Neutrophil (primary cell): ENCODE results near the gene NFATC3.
"Not testable (repeated sequence)": the region's sequence is repeated elsewhere in the genome, so short reads cannot be mapped to it uniquely, and the experiment has no call there.

Experiments
- H3K27ac ChIP-seq: fragments of 200-600 bp; sonication (generic); 2 replicates; pipeline ENCODE4 v1.5.1; 2016; ENCODE audit warnings: mild to moderate bottlenecking, moderate library complexity
- H3K27me3 ChIP-seq: fragments of 200-600 bp; sonication (generic); 2 replicates; pipeline ENCODE4 v1.6.0; 2016; ENCODE audit warnings: mild to moderate bottlenecking
- H3K36me3 ChIP-seq: fragments of 200-600 bp; sonication (generic); 2 replicates; pipeline ENCODE4 v1.5.1; 2017
- H3K4me1 ChIP-seq, 2 experiments: fragments of 200-600 bp in 1 of 2; sonication (generic) in 1 of 2; 1 replicate in 1 of 2; 2 replicates in 1 of 2; pipeline versions ENCODE4 v1.5.1 to v1.6.1; 2013 to 2016; ENCODE audit warnings: low read depth in 1 of 2, low read length in 1 of 2, mild to moderate bottlenecking in 1 of 2, moderate library complexity in 1 of 2; ENCODE audit not compliant: control insufficient read depth in 1 of 2, insufficient read depth in 1 of 2
- H3K4me3 ChIP-seq, 2 experiments: fragments of 200-600 bp in 1 of 2; sonication (generic) in 1 of 2; 1 replicate in 1 of 2; 2 replicates in 1 of 2; pipeline ENCODE4 v1.5.1; 2013 to 2016; ENCODE audit warnings: low read depth in 1 of 2, low read length in 1 of 2, mild to moderate bottlenecking in 1 of 2, moderate library complexity in 1 of 2
- H3K9me3 ChIP-seq: fragments of 200-600 bp; sonication (generic); 2 replicates; pipeline ENCODE4 v1.5.1; 2016
- CTCF ChIP-seq: fragments of 200-600 bp; sonication (generic); IDR thresholded peaks from 2 replicates; pipeline ENCODE4 v1.5.1; 2016; ENCODE audit warnings: antibody characterized with exemption

NFATC3 gene

GRCh38 chr16:68113059-68113761 is 28.0 kb downstream of the NFATC3 start:
- H3K4me3 ChIP-seq, result peak overlapping the region; percentile 12 to 42
- H3K27ac ChIP-seq, result peak overlapping the region; percentile 61
- H3K27me3 ChIP-seq, result no peaks in the 10 kb centered on the region
- TF ChIP-seq CTCF, result no peak
- no peaks in the 10 kb centered on the region for H3K9me3 ChIP-seq
- H3K4me1 ChIP-seq, result peaks cover 16 to 19% of the 10 kb centered on the region in 2 experiments
- H3K36me3 ChIP-seq, result no peaks in the 10 kb centered on the region

GRCh38 chr16:68113765-68114240 is 28.6 kb downstream of the NFATC3 start:
- no peak for TF ChIP-seq CTCF
- Histone ChIP-seq H3K4me1 (peaks cover 16 to 19% of the 10 kb centered on the region in 2 experiments), H3K27me3 (no peaks in the 10 kb centered on the region), H3K27ac (peak overlapping the region; percentile 61), H3K9me3 (no peaks in the 10 kb centered on the region), H3K36me3 (no peaks in the 10 kb centered on the region), H3K4me3 (no peak overlapping the region)

- H3K9me3 ChIP-seq, H3K36me3 ChIP-seq: not testable (repeated sequence)
- peaks cover 16 to 19% of the 10 kb centered on the region in 2 experiments for H3K4me1 ChIP-seq
Measured at GRCh38 chr16:68114939-68115338, 29.8 kb downstream of the NFATC3 start.

GRCh38 chr16:68115851-68116250 is 30.7 kb downstream of the NFATC3 start:
- no peak overlapping the region for H3K4me3 ChIP-seq
- H3K4me1 ChIP-seq, result peaks cover 16 to 19% of the 10 kb centered on the region in 2 experiments
- H3K27me3 ChIP-seq, result no peaks in the 10 kb centered on the region
- no peaks in the 10 kb centered on the region for H3K9me3 ChIP-seq
- TF ChIP-seq CTCF, result no peak
- H3K27ac ChIP-seq, result peak overlapping the region; percentile 35
- no peaks in the 10 kb centered on the region for H3K36me3 ChIP-seq

More at GRCh38 chr16:68114939-68115338, 29.8 kb downstream of the NFATC3 start:
- not testable (repeated sequence) for H3K27me3 ChIP-seq, H3K27ac ChIP-seq, H3K4me3 ChIP-seq

- Histone ChIP-seq H3K27ac (peak overlapping the region; percentile 35), H3K9me3 (no peaks in the 10 kb centered on the region), H3K27me3 (no peaks in the 10 kb centered on the region), H3K4me1 (peaks cover 16 to 19% of the 10 kb centered on the region in 2 experiments), H3K4me3 (no peak overlapping the region), H3K36me3 (no peaks in the 10 kb centered on the region)
- peak; percentile 30 for TF ChIP-seq CTCF
Measured at GRCh38 chr16:68116256-68116867, 31.2 kb downstream of the NFATC3 start.

- no peak for TF ChIP-seq CTCF
- peaks cover 10 to 15% of the 10 kb centered on the region in 2 experiments for H3K4me1 ChIP-seq
- H3K36me3 ChIP-seq, result peaks cover 9% of the 10 kb centered on the region
Measured at GRCh38 chr16:68117884-68118283, 32.7 kb downstream of the NFATC3 start.

GRCh38 chr16:68118954-68119353 is 33.8 kb downstream of the NFATC3 start:
- not testable (repeated sequence) for H3K4me3 ChIP-seq, H3K36me3 ChIP-seq, H3K4me1 ChIP-seq, H3K27me3 ChIP-seq, H3K9me3 ChIP-seq, H3K27ac ChIP-seq

More at GRCh38 chr16:68117884-68118283, 32.7 kb downstream of the NFATC3 start:
- Histone ChIP-seq H3K9me3 (no peaks in the 10 kb centered on the region), H3K4me3 (no peak overlapping the region), H3K27ac (peak overlapping the region; percentile 19), H3K27me3 (no peaks in the 10 kb centered on the region)

GRCh38 chr16:68120496-68120895 is 35.3 kb downstream of the NFATC3 start:
- not testable (repeated sequence) for H3K36me3 ChIP-seq, H3K27me3 ChIP-seq, H3K4me1 ChIP-seq, H3K4me3 ChIP-seq, H3K27ac ChIP-seq, H3K9me3 ChIP-seq
